Measurements from ENCODE around the gene KCNB1.

Gene KCNB1

GRCh38 chr20:49349694-49350252 is 132.7 kb downstream of the KCNB1 start:
- TF ChIP-seq CTCF (IDR thresholded peaks at IDR 0.05; ENCODE audit: low read depth, low read length): no peak
- H3K4me3 ChIP-seq (ENCODE audit: low read depth, low read length): no peak overlapping the region
- no peak for DNase-seq (ENCODE audit: low read depth, low spot score)
- in situ Hi-C loops (cut with HindIII; ENCODE audit: low sequenced_read_pairs): no loop called here

GRCh38 chr20:49349078-49349477 is 133.4 kb downstream of the KCNB1 start:
- in situ Hi-C loops (cut with HindIII; ENCODE audit: low sequenced_read_pairs): no loop called here
- no peak for TF ChIP-seq CTCF (IDR thresholded peaks at IDR 0.05; ENCODE audit: low read depth, low read length)
- no peak for DNase-seq (ENCODE audit: low read depth, low spot score)
- no peak overlapping the region for H3K4me3 ChIP-seq (ENCODE audit: low read depth, low read length)

- no peak for TF ChIP-seq CTCF (IDR thresholded peaks at IDR 0.05; ENCODE audit: low read depth, low read length)
- no peak for DNase-seq (ENCODE audit: low read depth, low spot score)
- no peak overlapping the region for H3K4me3 ChIP-seq (ENCODE audit: low read depth, low read length)
- in situ Hi-C loops (cut with HindIII; ENCODE audit: low sequenced_read_pairs): no loop called here
Measured at GRCh38 chr20:49348563-49348962, 133.9 kb downstream of the KCNB1 start.

- H3K4me3 ChIP-seq (ENCODE audit: low read depth, low read length): no peak overlapping the region
- DNase-seq (ENCODE audit: low read depth, low spot score): no peak
- no peak for TF ChIP-seq CTCF (IDR thresholded peaks at IDR 0.05; ENCODE audit: low read depth, low read length)
- in situ Hi-C loops (cut with HindIII; ENCODE audit: low sequenced_read_pairs): no loop called here
Measured at GRCh38 chr20:49347156-49347555, 135.3 kb downstream of the KCNB1 start.

- no peak for TF ChIP-seq CTCF (IDR thresholded peaks at IDR 0.05; ENCODE audit: low read depth, low read length)
- H3K4me3 ChIP-seq (ENCODE audit: low read depth, low read length): no peak overlapping the region
- in situ Hi-C loops (cut with HindIII; ENCODE audit: low sequenced_read_pairs): no loop called here
- DNase-seq (ENCODE audit: low read depth, low spot score): no peak
Measured at GRCh38 chr20:49346682-49347081, 135.8 kb downstream of the KCNB1 start.

- no peak overlapping the region for H3K4me3 ChIP-seq (ENCODE audit: low read depth, low read length)
- in situ Hi-C loops (cut with HindIII; ENCODE audit: low sequenced_read_pairs): no loop called here
- TF ChIP-seq CTCF (IDR thresholded peaks at IDR 0.05; ENCODE audit: low read depth, low read length): no peak
- DNase-seq (ENCODE audit: low read depth, low spot score): peak; percentile 35
Measured at GRCh38 chr20:49345524-49345923, 136.9 kb downstream of the KCNB1 start.

GRCh38 chr20:49344975-49345374 is 137.5 kb downstream of the KCNB1 start:
- in situ Hi-C loops (cut with HindIII; ENCODE audit: low sequenced_read_pairs): no loop called here
- no peak overlapping the region for H3K4me3 ChIP-seq (ENCODE audit: low read depth, low read length)
- no peak for TF ChIP-seq CTCF (IDR thresholded peaks at IDR 0.05; ENCODE audit: low read depth, low read length)
- peak; percentile 88 for DNase-seq (ENCODE audit: low read depth, low spot score)
